Dermis microvascular lymphatic vessel endothelial cell (primary cell): ENCODE data around the gene UNC5B. TPM values are rescaled to one million over a fixed set of nuclear protein-coding genes. Genes with fewer than 3 reads are reported as not detected.

Experiments
- DNase-seq, 2 donors: peaks; one replicate each; pipeline versions ENCODE4 v3.0.0 to v3.0.0-alpha.2; 2010; ENCODE audit warnings: low read depth in 2 of 2
- total RNA-seq: library from RNA; depleted of rRNA; stranded (reverse); fragments of >200 nt; gene quantifications from 2 replicates; pipeline ENCODE4 v1.2.1, GENCODE V29; 2014

The UNC5B gene
- total RNA-seq, 1 donor from 2014 or later = 18.1 TPM

GRCh38 chr10:71280216-71280615 is 67.8 kb downstream of the UNC5B start:
- DNase-seq = peak in 1 of 2 donors; percentile 35

- no peak for DNase-seq
Measured at GRCh38 chr10:71280825-71281224, 68.5 kb downstream of the UNC5B start.

- DNase-seq = no peak
Measured at GRCh38 chr10:71281646-71282322, 69.4 kb downstream of the UNC5B start.

GRCh38 chr10:71282323-71282680 is 69.9 kb downstream of the UNC5B start:
- no peak for DNase-seq

GRCh38 chr10:71283410-71283809 is 71.0 kb downstream of the UNC5B start:
- no peak for DNase-seq

GRCh38 chr10:71283876-71284275 is 71.5 kb downstream of the UNC5B start:
- no peak for DNase-seq

GRCh38 chr10:71284544-71285179 is 72.3 kb downstream of the UNC5B start:
- no peak for DNase-seq

GRCh38 chr10:71285180-71285545 is 72.8 kb downstream of the UNC5B start:
- DNase-seq = peak; percentile 26 to 54

GRCh38 chr10:71285986-71286385 is 73.6 kb downstream of the UNC5B start:
- DNase-seq = no peak

GRCh38 chr10:71286521-71287294 is 74.3 kb downstream of the UNC5B start:
- DNase-seq = no peak

GRCh38 chr10:71287456-71287855 is 75.1 kb downstream of the UNC5B start:
- no peak for DNase-seq

- DNase-seq = no peak
Measured at GRCh38 chr10:71288461-71288860, 76.1 kb downstream of the UNC5B start.

GRCh38 chr10:71289421-71290130 is 77.2 kb downstream of the UNC5B start:
- no peak for DNase-seq

- DNase-seq = no peak
Measured at GRCh38 chr10:71290331-71290730, 78.0 kb downstream of the UNC5B start.

GRCh38 chr10:71290806-71291527 is 78.6 kb downstream of the UNC5B start:
- no peak for DNase-seq

- no peak for DNase-seq
Measured at GRCh38 chr10:71291528-71291900, 79.1 kb downstream of the UNC5B start.

- DNase-seq = no peak
Measured at GRCh38 chr10:71292624-71293445, 80.5 kb downstream of the UNC5B start.

GRCh38 chr10:71293446-71294084 is 81.2 kb downstream of the UNC5B start:
- no peak for DNase-seq

GRCh38 chr10:71294091-71294561 is 81.8 kb downstream of the UNC5B start:
- DNase-seq = no peak

- no peak for DNase-seq
Measured at GRCh38 chr10:71294856-71295255, 82.5 kb downstream of the UNC5B start.
